Ascending aorta (tissue), 2 donors: ENCODE measurements around the gene TMEM213. TPM values are rescaled to one million over a fixed set of nuclear protein-coding genes. Genes with fewer than 3 reads are reported as not detected.

ENCODE experiments used
- DNase-seq, 2 donors: peaks; one replicate each; pipeline ENCODE4 v3.0.0-alpha.2; 2019; ENCODE audit warnings: low spot score in 2 of 2
- H3K27ac ChIP-seq, 2 donors: fragments of 200-600 bp; sonication (generic); one replicate each; pipeline ENCODE4 v1.5.1; 2016 to 2017; ENCODE audit warnings: mild to moderate bottlenecking in 1 of 2
- H3K27me3 ChIP-seq: fragments of 200-600 bp; sonication (generic); one replicate; pipeline ENCODE4 v1.5.1; 2017
- H3K36me3 ChIP-seq, 2 donors: fragments of 200-600 bp; sonication (generic); one replicate each; pipeline ENCODE4 v1.5.1; 2016
- H3K4me1 ChIP-seq, 2 donors: fragments of 200-600 bp; sonication (generic); one replicate each; pipeline ENCODE4 v1.5.1; 2016 to 2017; ENCODE audit warnings: mild to moderate bottlenecking in 1 of 2
- H3K4me3 ChIP-seq, 2 donors: fragments of 200-600 bp; sonication (generic); one replicate each; pipeline ENCODE4 v1.5.1; 2016 to 2017; ENCODE audit warnings: mild to moderate bottlenecking in 1 of 2
- H3K9me3 ChIP-seq, 2 donors: fragments of 200-600 bp; sonication (generic); one replicate each; pipeline ENCODE4 v1.5.1; 2016
- CTCF ChIP-seq, 3 experiments: fragments of 200-600 bp in 2 of 3; fragments of 450-650 bp in 1 of 3; sonication (generic) in 2 of 3; IDR thresholded peaks; one replicate each; pipeline ENCODE4 v1.5.1; 2016 to 2019; ENCODE audit warnings: antibody characterized with exemption in 3 of 3, mild to moderate bottlenecking in 1 of 3, moderate library complexity in 1 of 3
- intact Hi-C: fragments of 100-400 bp; cut with DNase I; formaldehyde crosslinking; loops from one replicate; pipeline ENCODE4 v1.15.1; 2023
- total RNA-seq: library from RNA; depleted of rRNA; stranded (reverse); fragments of >200 nt; gene quantifications from one replicate; pipeline ENCODE4 v1.1.0, GENCODE V29; 2016

Gene TMEM213
- total RNA-seq, 1 donor from 2014 or later = not detected

- no peak for DNase-seq
- intact Hi-C loops = no loop called here
- H3K27ac ChIP-seq = no peak overlapping the region
Measured at GRCh38 chr7:138876326-138876725, 78.5 kb downstream of the TMEM213 start.

DNA sequence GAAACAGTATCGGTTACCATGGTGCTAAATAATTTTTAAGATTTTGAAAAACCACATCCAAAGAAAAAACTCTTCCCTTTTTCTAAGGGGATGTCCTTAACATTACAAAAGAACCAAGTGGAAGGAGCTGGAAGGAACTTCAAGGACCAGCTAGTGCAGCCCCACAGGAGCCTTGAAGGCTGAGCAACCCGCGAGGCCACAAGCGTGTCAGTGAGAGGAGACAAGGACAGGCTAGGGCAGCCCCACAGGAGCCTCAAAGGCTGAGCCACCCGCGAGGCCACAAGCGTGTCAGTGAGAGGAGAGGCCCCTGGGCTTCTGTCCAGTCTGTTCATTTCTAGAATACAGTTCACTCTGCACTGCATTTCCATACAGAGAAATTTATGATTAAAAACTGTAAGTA is 80.3 kb downstream of the TMEM213 start:
- no peaks in the 10 kb centered on the region for H3K4me1 ChIP-seq
- no peak overlapping the region for H3K4me3 ChIP-seq
- intact Hi-C loops = no loop called here
- no peaks in the 10 kb centered on the region for H3K27me3 ChIP-seq
- no peak for TF ChIP-seq CTCF (IDR thresholded peaks at IDR 0.05)
- DNase-seq = no peak
- no peaks in the 10 kb centered on the region for H3K36me3 ChIP-seq
- no peak overlapping the region for H3K27ac ChIP-seq
- no peaks in the 10 kb centered on the region for H3K9me3 ChIP-seq

More at GRCh38 chr7:138876326-138876725, 78.5 kb downstream of the TMEM213 start:
- Histone ChIP-seq H3K4me1 (no peaks in the 10 kb centered on the region), H3K4me3 (no peak overlapping the region), H3K27me3 (no peaks in the 10 kb centered on the region), H3K36me3 (no peaks in the 10 kb centered on the region), H3K9me3 (no peaks in the 10 kb centered on the region)
- no peak for TF ChIP-seq CTCF (IDR thresholded peaks at IDR 0.05)

GRCh38 chr7:138878856-138879255 is 81.1 kb downstream of the TMEM213 start:
- TF ChIP-seq CTCF (IDR thresholded peaks at IDR 0.05) = no peak
- no peaks in the 10 kb centered on the region for H3K36me3 ChIP-seq
- H3K4me3 ChIP-seq = no peak overlapping the region
- DNase-seq = no peak
- no peak overlapping the region for H3K27ac ChIP-seq
- H3K27me3 ChIP-seq = no peaks in the 10 kb centered on the region
- no peaks in the 10 kb centered on the region for H3K4me1 ChIP-seq
- intact Hi-C loops = no loop called here
- H3K9me3 ChIP-seq = no peaks in the 10 kb centered on the region

GRCh38 chr7:138879356-138879755 is 81.6 kb downstream of the TMEM213 start:
- no peak for TF ChIP-seq CTCF (IDR thresholded peaks at IDR 0.05)
- H3K27ac ChIP-seq = no peak overlapping the region

DNA sequence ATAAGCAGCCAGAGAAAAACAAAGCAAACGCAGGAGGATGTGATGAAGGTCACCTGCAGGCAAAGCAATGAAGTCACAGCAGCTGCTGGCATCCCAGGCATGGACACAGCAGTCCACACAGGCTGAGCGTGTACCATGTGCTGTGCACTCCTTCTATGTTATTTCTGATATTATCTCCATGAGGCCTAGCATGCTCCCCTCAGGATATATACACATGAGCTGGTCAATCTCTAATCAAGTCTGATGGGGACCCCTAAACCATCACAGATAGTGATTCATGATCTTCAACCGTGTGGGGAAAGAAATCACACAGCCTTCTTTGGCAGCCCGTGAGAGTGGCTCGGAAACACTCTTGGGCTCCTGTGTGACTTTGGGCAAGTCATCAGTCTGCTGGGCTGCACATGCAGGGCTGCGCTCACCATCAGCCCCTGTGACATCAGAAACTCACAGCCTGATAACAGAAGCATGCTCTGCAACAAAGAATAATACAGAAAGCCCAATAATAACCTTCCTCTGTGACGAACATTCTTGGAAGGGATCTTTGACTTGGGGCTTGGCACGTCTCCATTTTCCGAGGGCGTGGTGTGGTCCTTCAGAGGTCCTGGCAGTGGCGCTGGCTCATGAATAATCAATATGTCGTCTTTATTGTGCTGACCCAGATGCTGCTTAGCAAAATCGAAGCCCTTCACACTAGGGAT is 83.2 kb downstream of the TMEM213 start:
- no peaks in the 10 kb centered on the region for H3K9me3 ChIP-seq
- no peaks in the 10 kb centered on the region for H3K36me3 ChIP-seq
- H3K27ac ChIP-seq = no peak overlapping the region
- no peak for TF ChIP-seq CTCF (IDR thresholded peaks at IDR 0.05)
- no peaks in the 10 kb centered on the region for H3K27me3 ChIP-seq
- H3K4me1 ChIP-seq = no peaks in the 10 kb centered on the region
- no peak overlapping the region for H3K4me3 ChIP-seq
- DNase-seq = no peak
- intact Hi-C loops = no loop called here

More at GRCh38 chr7:138879356-138879755, 81.6 kb downstream of the TMEM213 start:
- Histone ChIP-seq H3K36me3 (no peaks in the 10 kb centered on the region), H3K9me3 (no peaks in the 10 kb centered on the region), H3K4me1 (no peaks in the 10 kb centered on the region), H3K4me3 (no peak overlapping the region), H3K27me3 (no peaks in the 10 kb centered on the region)
- intact Hi-C loops = no loop called here
- DNase-seq = no peak
